Measurements from ENCODE around the gene EZR.
A peak's percentile ranks its signal among the peaks of the same experiment; 100 is the strongest.

Gene EZR

DNA sequence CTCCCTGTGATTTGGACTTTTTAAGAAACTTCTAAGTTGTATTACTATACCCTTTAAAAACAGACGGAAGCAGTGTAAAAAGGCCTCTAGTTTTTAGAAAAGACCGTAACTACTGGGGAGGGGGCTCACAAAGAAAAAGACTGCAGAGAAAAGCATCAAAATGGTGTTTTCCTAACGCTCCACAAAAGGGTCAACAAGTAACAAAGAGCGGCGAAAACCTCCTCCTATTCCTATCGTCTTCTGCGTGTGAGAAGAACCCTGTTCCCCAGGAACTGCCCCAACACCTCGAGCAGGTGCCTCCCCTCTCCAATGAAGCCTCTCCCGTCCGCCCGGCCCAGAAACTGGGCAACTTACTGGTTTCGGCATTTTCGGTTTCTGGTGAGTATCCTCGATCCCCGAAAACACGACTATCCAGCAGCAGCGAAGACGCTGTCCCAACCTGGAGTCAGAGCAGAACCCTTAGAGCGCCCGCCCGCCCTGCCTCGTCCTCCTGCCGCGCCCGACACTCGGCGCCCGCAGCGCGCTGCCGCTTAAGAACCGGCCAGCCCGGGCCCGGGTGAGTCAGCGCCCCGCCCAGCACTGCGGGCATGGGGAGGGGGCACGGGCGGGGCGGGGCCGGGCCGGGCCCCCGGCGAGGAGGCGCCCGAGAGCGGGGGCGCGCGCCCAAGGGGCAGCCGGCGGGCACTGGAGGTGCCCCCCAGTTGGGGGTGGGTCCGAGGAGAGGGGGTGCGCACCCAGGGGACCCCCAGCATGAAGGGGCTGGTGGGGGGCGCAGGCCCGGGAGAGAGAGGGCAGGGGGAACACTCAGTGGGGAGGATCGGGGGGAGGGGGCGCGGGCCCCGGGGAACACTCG is 1.2 kb downstream of the EZR start (continued):
- TF ChIP-seq, protein P1, sequence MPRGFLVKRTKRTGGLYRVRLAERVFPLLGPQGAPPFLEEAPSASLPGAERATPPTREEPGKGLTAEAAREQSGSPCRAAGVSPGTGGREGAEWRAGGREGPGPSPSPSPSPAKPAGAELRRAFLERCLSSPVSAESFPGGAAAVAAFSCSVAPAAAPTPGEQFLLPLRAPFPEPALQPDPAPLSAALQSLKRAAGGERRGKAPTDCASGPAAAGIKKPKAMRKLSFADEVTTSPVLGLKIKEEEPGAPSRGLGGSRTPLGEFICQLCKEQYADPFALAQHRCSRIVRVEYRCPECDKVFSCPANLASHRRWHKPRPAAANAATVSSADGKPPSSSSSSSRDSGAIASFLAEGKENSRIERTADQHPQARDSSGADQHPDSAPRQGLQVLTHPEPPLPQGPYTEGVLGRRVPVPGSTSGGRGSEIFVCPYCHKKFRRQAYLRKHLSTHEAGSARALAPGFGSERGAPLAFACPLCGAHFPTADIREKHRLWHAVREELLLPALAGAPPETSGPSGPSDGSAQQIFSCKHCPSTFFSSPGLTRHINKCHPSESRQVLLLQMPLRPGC (tag by site-specific recombination; IDR thresholded peaks at IDR 0.05), result peak; percentile 53; the same call in 1 of the 2 replicates
- TF ChIP-seq ZBTB48 (tag by site-specific recombination; IDR thresholded peaks at IDR 0.05), result peak; percentile 84
- peak; percentile 69 for TF ChIP-seq ZIC2 (tag by site-specific recombination; IDR thresholded peaks at IDR 0.05)
- TF ChIP-seq ZNF274 (IDR thresholded peaks at IDR 0.05; ENCODE audit: low read length), result no peak
- no peak for TF ChIP-seq ZNF274 (tag by site-specific recombination; IDR thresholded peaks at IDR 0.05; ENCODE audit: borderline replicate concordance)
- peak; percentile 70 for TF ChIP-seq ZBTB20 (tag by site-specific recombination; IDR thresholded peaks at IDR 0.05)
- peak; percentile 27; the same call in 1 of the 2 replicates for TF ChIP-seq ZNF629 (tag by site-specific recombination; IDR thresholded peaks at IDR 0.05)
- peak; percentile 78; the same call in 1 of the 2 replicates for TF ChIP-seq ZNF561 (tag by site-specific recombination; IDR thresholded peaks at IDR 0.05; ENCODE audit: borderline replicate concordance)
- 0 out of 2 replicates have a peak, but pooled peaks have one; percentile 67 for TF ChIP-seq ZNF391 (tag by site-specific recombination; IDR thresholded peaks at IDR 0.05; ENCODE audit: borderline replicate concordance, low read depth)
- peak; percentile 64 for TF ChIP-seq ZSCAN30 (tag by site-specific recombination; IDR thresholded peaks at IDR 0.05)
- peak; percentile 77 for TF ChIP-seq KLF10 (tag by site-specific recombination; IDR thresholded peaks at IDR 0.05)
- peak; percentile 59 for TF ChIP-seq SCRT2 (tag by site-specific recombination; IDR thresholded peaks at IDR 0.05)
- TF ChIP-seq ZNF121 (tag by site-specific recombination; IDR thresholded peaks at IDR 0.05), result 0 out of 2 replicates have a peak, but pooled peaks have one; percentile 42
- TF ChIP-seq, protein P2, sequence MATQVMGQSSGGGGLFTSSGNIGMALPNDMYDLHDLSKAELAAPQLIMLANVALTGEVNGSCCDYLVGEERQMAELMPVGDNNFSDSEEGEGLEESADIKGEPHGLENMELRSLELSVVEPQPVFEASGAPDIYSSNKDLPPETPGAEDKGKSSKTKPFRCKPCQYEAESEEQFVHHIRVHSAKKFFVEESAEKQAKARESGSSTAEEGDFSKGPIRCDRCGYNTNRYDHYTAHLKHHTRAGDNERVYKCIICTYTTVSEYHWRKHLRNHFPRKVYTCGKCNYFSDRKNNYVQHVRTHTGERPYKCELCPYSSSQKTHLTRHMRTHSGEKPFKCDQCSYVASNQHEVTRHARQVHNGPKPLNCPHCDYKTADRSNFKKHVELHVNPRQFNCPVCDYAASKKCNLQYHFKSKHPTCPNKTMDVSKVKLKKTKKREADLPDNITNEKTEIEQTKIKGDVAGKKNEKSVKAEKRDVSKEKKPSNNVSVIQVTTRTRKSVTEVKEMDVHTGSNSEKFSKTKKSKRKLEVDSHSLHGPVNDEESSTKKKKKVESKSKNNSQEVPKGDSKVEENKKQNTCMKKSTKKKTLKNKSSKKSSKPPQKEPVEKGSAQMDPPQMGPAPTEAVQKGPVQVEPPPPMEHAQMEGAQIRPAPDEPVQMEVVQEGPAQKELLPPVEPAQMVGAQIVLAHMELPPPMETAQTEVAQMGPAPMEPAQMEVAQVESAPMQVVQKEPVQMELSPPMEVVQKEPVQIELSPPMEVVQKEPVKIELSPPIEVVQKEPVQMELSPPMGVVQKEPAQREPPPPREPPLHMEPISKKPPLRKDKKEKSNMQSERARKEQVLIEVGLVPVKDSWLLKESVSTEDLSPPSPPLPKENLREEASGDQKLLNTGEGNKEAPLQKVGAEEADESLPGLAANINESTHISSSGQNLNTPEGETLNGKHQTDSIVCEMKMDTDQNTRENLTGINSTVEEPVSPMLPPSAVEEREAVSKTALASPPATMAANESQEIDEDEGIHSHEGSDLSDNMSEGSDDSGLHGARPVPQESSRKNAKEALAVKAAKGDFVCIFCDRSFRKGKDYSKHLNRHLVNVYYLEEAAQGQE (tag by site-specific recombination; IDR thresholded peaks at IDR 0.05), result peak; percentile 90
- TF ChIP-seq ZFP37 (tag by site-specific recombination; IDR thresholded peaks at IDR 0.05), result peak; percentile 72
- no peak for TF ChIP-seq ZNF426 (tag by site-specific recombination; IDR thresholded peaks at IDR 0.05)
- TF ChIP-seq KLF1 (tag by site-specific recombination; IDR thresholded peaks at IDR 0.05), result peak; percentile 48; the same call in 1 of the 2 replicates
- TF ChIP-seq, protein P3, sequence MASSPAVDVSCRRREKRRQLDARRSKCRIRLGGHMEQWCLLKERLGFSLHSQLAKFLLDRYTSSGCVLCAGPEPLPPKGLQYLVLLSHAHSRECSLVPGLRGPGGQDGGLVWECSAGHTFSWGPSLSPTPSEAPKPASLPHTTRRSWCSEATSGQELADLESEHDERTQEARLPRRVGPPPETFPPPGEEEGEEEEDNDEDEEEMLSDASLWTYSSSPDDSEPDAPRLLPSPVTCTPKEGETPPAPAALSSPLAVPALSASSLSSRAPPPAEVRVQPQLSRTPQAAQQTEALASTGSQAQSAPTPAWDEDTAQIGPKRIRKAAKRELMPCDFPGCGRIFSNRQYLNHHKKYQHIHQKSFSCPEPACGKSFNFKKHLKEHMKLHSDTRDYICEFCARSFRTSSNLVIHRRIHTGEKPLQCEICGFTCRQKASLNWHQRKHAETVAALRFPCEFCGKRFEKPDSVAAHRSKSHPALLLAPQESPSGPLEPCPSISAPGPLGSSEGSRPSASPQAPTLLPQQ (tag by site-specific recombination; IDR thresholded peaks at IDR 0.05), result peak; percentile 42; the same call in 1 of the 2 replicates
- no peak for TF ChIP-seq ZNF248 (tag by site-specific recombination; IDR thresholded peaks at IDR 0.05)
- TF ChIP-seq ZNF600 (tag by site-specific recombination; IDR thresholded peaks at IDR 0.05), result peak; percentile 90
- TF ChIP-seq, protein P4, sequence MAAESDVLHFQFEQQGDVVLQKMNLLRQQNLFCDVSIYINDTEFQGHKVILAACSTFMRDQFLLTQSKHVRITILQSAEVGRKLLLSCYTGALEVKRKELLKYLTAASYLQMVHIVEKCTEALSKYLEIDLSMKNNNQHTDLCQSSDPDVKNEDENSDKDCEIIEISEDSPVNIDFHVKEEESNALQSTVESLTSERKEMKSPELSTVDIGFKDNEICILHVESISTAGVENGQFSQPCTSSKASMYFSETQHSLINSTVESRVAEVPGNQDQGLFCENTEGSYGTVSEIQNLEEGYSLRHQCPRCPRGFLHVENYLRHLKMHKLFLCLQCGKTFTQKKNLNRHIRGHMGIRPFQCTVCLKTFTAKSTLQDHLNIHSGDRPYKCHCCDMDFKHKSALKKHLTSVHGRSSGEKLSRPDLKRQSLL (tag by site-specific recombination; IDR thresholded peaks at IDR 0.05), result no peak
- TF ChIP-seq, protein P5, sequence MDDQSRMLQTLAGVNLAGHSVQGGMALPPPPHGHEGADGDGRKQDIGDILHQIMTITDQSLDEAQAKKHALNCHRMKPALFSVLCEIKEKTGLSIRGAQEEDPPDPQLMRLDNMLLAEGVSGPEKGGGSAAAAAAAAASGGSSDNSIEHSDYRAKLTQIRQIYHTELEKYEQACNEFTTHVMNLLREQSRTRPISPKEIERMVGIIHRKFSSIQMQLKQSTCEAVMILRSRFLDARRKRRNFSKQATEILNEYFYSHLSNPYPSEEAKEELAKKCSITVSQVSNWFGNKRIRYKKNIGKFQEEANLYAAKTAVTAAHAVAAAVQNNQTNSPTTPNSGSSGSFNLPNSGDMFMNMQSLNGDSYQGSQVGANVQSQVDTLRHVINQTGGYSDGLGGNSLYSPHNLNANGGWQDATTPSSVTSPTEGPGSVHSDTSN (CRISPR knock-in tag; IDR thresholded peaks at IDR 0.05), result peak; percentile 83; the same call in 1 of the 2 replicates
- TF ChIP-seq, protein P6, sequence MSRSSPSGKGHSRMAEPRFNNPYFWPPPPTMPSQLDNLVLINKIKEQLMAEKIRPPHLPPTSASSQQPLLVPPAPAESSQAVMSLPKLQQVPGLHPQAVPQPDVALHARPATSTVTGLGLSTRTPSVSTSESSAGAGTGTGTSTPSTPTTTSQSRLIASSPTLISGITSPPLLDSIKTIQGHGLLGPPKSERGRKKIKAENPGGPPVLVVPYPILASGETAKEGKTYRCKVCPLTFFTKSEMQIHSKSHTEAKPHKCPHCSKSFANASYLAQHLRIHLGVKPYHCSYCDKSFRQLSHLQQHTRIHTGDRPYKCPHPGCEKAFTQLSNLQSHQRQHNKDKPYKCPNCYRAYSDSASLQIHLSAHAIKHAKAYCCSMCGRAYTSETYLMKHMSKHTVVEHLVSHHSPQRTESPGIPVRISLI (tag by site-specific recombination; IDR thresholded peaks at IDR 0.05), result no peak
- TF ChIP-seq, protein P7, sequence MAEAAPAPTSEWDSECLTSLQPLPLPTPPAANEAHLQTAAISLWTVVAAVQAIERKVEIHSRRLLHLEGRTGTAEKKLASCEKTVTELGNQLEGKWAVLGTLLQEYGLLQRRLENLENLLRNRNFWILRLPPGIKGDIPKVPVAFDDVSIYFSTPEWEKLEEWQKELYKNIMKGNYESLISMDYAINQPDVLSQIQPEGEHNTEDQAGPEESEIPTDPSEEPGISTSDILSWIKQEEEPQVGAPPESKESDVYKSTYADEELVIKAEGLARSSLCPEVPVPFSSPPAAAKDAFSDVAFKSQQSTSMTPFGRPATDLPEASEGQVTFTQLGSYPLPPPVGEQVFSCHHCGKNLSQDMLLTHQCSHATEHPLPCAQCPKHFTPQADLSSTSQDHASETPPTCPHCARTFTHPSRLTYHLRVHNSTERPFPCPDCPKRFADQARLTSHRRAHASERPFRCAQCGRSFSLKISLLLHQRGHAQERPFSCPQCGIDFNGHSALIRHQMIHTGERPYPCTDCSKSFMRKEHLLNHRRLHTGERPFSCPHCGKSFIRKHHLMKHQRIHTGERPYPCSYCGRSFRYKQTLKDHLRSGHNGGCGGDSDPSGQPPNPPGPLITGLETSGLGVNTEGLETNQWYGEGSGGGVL (tag by site-specific recombination; IDR thresholded peaks at IDR 0.05), result no peak
- TF ChIP-seq KLF9 (tag by site-specific recombination; IDR thresholded peaks at IDR 0.05; ENCODE audit: low read depth), result peak; percentile 22; the same call in 1 of the 2 replicates

Data from HEK293 (cell line).